HepG2 (cell line): ENCODE data around the gene SHQ1. TPM values are rescaled to one million over a fixed set of nuclear protein-coding genes. Genes with fewer than 3 reads are reported as not detected.

Experiments used
- ATF1 ChIP-seq: IDR thresholded peaks from 2 replicates; pipeline ENCODE4 v1.6.1; 2016; ENCODE audit warnings: mild to moderate bottlenecking, control low read depth
- HMG20A ChIP-seq: IDR thresholded peaks from 2 replicates; pipeline ENCODE4 v1.6.1; 2016; ENCODE audit warnings: borderline replicate concordance
- PRPF4 ChIP-seq: fragments of 200-400 bp; formaldehyde crosslinking; IDR thresholded peaks from 2 replicates; pipeline ENCODE4 v1.6.1; 2016; ENCODE audit warnings: low read length, low read depth; ENCODE audit not compliant: poor library complexity, severe bottlenecking
- RBFOX2 ChIP-seq: fragments of 200-400 bp; formaldehyde crosslinking; IDR thresholded peaks from 2 replicates; pipeline ENCODE4 v1.6.1; 2017; ENCODE audit warnings: low read depth, mild to moderate bottlenecking, low read length
- SIX4 ChIP-seq: sonication (generic); formaldehyde crosslinking; IDR thresholded peaks from 2 replicates; pipeline ENCODE4 v1.4.0; 2020; ENCODE audit warnings: missing genetic modification reagents
- ZNF230 ChIP-seq: sonication (generic); formaldehyde crosslinking; IDR thresholded peaks from 2 replicates; pipeline ENCODE4 v1.4.0; 2020; ENCODE audit warnings: mild to moderate bottlenecking, missing genetic modification reagents
- ZNF749 ChIP-seq: sonication (generic); formaldehyde crosslinking; IDR thresholded peaks from 2 replicates; pipeline ENCODE4 v1.8.0; 2022; ENCODE audit warnings: mild to moderate bottlenecking, missing genetic modification reagents, moderate library complexity, borderline replicate concordance
- ZNF788 ChIP-seq: sonication (generic); formaldehyde crosslinking; IDR thresholded peaks from 2 replicates; pipeline ENCODE4 v1.5.0; 2020; ENCODE audit warnings: mild to moderate bottlenecking, missing genetic modification reagents, borderline replicate concordance
- ZNF790 ChIP-seq: sonication (generic); formaldehyde crosslinking; IDR thresholded peaks from 2 replicates; pipeline ENCODE4 v1.8.0; 2022; ENCODE audit warnings: missing genetic modification reagents, mild to moderate bottlenecking, borderline replicate concordance
- ZSCAN25 ChIP-seq: sonication (generic); formaldehyde crosslinking; IDR thresholded peaks from 2 replicates; pipeline ENCODE4 v1.8.0; 2022; ENCODE audit warnings: mild to moderate bottlenecking, missing genetic modification reagents
- polyA plus RNA-seq, 8 experiments: library from polyadenylated mRNA; depleted of rRNA in 3 of 8; stranded (reverse) in 7 of 8; unstranded in 1 of 8; fragments of >200 nt; fragmentation: Illumina TruSeq in 4 of 8; extraction: Trizol in 4 of 8; gene quantifications; 2 replicates each; pipeline versions ENCODE4 v1.2.1 to v1.2.3, GENCODE V29; 2011 to 2016; ENCODE audit warnings: low read depth in 4 of 8, missing spikeins in 1 of 8, mixed read lengths in 1 of 8; ENCODE audit not compliant: insufficient read depth in 1 of 8
- total RNA-seq, 5 experiments: library from RNA; depleted of rRNA; stranded (reverse); fragments of >200 nt; fragmentation: Illumina TruSeq; extraction: Trizol; gene quantifications; 2 replicates each; pipeline ENCODE4 v1.2.3, GENCODE V29; 2016; ENCODE audit warnings: low read depth in 1 of 5
- TF ChIP-seq, protein P1 (sequence below): sonication (generic); formaldehyde crosslinking; IDR thresholded peaks from 2 replicates; pipeline ENCODE4 v1.5.0; 2020; ENCODE audit warnings: mild to moderate bottlenecking, missing genetic modification reagents
- TF ChIP-seq, protein P2 (sequence below): sonication (generic); formaldehyde crosslinking; conservative IDR thresholded peaks from 2 replicates; pipeline ENCODE4 v1.4.0; 2020; ENCODE audit warnings: mild to moderate bottlenecking, missing genetic modification reagents, moderate library complexity
- TF ChIP-seq, protein P3 (sequence below): sonication (generic); formaldehyde crosslinking; conservative IDR thresholded peaks from 2 replicates; pipeline ENCODE4 v1.4.0; 2020; ENCODE audit warnings: missing genetic modification reagents
- TF ChIP-seq, protein P4 (sequence below), 2 experiments: sonication (generic) in 1 of 2; formaldehyde crosslinking in 1 of 2; IDR thresholded peaks; 2 replicates each; pipeline versions ENCODE4 v1.4.0 to v1.6.1; 2016 to 2020; ENCODE audit warnings: borderline replicate concordance in 1 of 2, low read depth in 1 of 2, mild to moderate bottlenecking in 1 of 2, missing genetic modification reagents in 1 of 2

The SHQ1 gene
- total and polyA plus RNA-seq, 2 of the 13 experiments (the other 11 are each of a cell fraction or from before 2014, with no cell fraction given) = 5.5 to 20.3 TPM

DNA sequence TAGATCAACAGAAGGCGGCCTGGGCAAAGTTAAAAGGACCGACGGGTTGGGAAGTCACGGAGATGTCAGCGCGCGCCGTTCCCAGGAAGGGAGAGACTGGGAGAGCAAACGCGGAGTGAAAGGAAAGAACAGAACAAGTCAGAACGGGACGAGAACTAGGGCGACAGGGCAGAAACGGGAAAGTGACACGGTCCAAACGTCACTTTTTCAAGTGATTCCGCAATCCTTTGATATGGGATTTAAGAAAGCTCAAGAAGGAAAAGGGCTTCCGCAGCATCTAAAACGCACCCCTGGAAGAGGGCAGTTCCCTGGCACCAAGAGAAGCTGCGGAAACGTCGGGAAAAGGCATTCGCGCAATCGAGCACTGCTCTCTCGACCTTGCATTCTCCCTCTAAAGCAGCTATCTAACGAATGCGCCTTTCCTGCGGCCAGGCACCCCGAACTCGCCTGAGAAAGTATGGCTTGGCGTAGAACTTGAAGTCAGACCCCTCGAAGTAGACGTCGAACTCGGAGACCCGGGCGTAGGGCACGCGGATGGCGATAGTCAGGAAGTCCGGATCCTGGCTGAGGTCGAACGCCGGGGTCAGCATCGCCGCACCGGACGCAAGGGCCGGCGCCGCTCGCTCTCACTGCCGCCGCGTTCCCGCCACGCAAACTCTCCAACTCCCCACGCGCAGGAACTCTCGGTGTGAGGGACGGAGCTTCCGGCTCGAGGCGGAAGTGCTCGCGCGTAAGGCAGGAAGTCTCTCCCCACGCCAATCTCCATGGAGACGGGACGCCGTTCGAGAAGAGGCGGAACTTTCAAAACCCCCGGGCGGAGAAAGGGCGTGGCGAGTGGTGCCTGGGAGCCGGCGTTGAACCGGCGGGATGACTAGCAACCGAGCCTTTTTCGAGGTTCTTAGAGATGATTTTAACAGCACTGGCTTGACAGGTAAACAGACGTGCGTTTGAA, at the start of gene SHQ1 (continued):
- TF ChIP-seq, protein P1, sequence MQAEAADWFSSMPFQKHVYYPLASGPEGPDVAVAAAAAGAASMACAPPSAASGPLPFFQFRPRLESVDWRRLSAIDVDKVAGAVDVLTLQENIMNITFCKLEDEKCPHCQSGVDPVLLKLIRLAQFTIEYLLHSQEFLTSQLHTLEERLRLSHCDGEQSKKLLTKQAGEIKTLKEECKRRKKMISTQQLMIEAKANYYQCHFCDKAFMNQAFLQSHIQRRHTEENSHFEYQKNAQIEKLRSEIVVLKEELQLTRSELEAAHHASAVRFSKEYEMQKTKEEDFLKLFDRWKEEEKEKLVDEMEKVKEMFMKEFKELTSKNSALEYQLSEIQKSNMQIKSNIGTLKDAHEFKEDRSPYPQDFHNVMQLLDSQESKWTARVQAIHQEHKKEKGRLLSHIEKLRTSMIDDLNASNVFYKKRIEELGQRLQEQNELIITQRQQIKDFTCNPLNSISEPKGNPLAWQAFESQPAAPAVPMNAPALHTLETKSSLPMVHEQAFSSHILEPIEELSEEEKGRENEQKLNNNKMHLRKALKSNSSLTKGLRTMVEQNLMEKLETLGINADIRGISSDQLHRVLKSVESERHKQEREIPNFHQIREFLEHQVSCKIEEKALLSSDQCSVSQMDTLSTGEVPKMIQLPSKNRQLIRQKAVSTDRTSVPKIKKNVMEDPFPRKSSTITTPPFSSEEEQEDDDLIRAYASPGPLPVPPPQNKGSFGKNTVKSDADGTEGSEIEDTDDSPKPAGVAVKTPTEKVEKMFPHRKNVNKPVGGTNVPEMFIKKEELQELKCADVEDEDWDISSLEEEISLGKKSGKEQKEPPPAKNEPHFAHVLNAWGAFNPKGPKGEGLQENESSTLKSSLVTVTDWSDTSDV (CRISPR knock-in tag) = 0 out of 2 replicates have a peak, but pooled peaks have one; percentile 76
- TF ChIP-seq SIX4 (no peak), RBFOX2 (peak; percentile 82), ZNF790 (CRISPR knock-in tag) (peak; percentile 83), ZSCAN25 (CRISPR knock-in tag) (peak; percentile 75; the same call in 1 of the 2 replicates), ZNF749 (CRISPR knock-in tag) (0 out of 2 replicates have a peak, but pooled peaks have one; percentile 28), HMG20A (CRISPR knock-in tag) (no peak), PRPF4 (no peak), ZNF788 (CRISPR knock-in tag) (peak; percentile 85), ATF1 (CRISPR knock-in tag) (no peak), ZNF230 (CRISPR knock-in tag) (peak; percentile 91)
- TF ChIP-seq, protein P2, sequence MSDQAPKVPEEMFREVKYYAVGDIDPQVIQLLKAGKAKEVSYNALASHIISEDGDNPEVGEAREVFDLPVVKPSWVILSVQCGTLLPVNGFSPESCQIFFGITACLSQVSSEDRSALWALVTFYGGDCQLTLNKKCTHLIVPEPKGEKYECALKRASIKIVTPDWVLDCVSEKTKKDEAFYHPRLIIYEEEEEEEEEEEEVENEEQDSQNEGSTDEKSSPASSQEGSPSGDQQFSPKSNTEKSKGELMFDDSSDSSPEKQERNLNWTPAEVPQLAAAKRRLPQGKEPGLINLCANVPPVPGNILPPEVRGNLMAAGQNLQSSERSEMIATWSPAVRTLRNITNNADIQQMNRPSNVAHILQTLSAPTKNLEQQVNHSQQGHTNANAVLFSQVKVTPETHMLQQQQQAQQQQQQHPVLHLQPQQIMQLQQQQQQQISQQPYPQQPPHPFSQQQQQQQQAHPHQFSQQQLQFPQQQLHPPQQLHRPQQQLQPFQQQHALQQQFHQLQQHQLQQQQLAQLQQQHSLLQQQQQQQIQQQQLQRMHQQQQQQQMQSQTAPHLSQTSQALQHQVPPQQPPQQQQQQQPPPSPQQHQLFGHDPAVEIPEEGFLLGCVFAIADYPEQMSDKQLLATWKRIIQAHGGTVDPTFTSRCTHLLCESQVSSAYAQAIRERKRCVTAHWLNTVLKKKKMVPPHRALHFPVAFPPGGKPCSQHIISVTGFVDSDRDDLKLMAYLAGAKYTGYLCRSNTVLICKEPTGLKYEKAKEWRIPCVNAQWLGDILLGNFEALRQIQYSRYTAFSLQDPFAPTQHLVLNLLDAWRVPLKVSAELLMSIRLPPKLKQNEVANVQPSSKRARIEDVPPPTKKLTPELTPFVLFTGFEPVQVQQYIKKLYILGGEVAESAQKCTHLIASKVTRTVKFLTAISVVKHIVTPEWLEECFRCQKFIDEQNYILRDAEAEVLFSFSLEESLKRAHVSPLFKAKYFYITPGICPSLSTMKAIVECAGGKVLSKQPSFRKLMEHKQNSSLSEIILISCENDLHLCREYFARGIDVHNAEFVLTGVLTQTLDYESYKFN (CRISPR knock-in tag) = no peak; the same call in 1 of the 2 replicates
- TF ChIP-seq, protein P3, sequence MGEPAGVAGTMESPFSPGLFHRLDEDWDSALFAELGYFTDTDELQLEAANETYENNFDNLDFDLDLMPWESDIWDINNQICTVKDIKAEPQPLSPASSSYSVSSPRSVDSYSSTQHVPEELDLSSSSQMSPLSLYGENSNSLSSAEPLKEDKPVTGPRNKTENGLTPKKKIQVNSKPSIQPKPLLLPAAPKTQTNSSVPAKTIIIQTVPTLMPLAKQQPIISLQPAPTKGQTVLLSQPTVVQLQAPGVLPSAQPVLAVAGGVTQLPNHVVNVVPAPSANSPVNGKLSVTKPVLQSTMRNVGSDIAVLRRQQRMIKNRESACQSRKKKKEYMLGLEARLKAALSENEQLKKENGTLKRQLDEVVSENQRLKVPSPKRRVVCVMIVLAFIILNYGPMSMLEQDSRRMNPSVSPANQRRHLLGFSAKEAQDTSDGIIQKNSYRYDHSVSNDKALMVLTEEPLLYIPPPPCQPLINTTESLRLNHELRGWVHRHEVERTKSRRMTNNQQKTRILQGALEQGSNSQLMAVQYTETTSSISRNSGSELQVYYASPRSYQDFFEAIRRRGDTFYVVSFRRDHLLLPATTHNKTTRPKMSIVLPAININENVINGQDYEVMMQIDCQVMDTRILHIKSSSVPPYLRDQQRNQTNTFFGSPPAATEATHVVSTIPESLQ (CRISPR knock-in tag) = no peak
- TF ChIP-seq, protein P4, sequence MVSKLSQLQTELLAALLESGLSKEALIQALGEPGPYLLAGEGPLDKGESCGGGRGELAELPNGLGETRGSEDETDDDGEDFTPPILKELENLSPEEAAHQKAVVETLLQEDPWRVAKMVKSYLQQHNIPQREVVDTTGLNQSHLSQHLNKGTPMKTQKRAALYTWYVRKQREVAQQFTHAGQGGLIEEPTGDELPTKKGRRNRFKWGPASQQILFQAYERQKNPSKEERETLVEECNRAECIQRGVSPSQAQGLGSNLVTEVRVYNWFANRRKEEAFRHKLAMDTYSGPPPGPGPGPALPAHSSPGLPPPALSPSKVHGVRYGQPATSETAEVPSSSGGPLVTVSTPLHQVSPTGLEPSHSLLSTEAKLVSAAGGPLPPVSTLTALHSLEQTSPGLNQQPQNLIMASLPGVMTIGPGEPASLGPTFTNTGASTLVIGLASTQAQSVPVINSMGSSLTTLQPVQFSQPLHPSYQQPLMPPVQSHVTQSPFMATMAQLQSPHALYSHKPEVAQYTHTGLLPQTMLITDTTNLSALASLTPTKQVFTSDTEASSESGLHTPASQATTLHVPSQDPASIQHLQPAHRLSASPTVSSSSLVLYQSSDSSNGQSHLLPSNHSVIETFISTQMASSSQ (IDR thresholded peaks at IDR 0.05; ENCODE audit: low read depth) = no peak
- TF ChIP-seq, protein P4 (CRISPR knock-in tag; IDR thresholded peaks at IDR 0.05; ENCODE audit: borderline replicate concordance) = peak; percentile 56; the same call in 1 of the 2 replicates
